Endothelial cell (in vitro differentiated cells): ENCODE data around the gene KIAA1210. TPM values are rescaled to one million over a fixed set of nuclear protein-coding genes. Genes with fewer than 3 reads are reported as not detected.

Source experiments
- DNase-seq: peaks from one replicate; pipeline ENCODE4 v3.0.0; 2021; ENCODE audit warnings: low spot score
- H3K27ac Mint-ChIP-seq: one replicate; pipeline ENCODE4 v1.8.0; 2021; ENCODE audit warnings: mixed read lengths, inconsistent platforms; ENCODE audit not compliant: unreplicated experiment
- H3K27me3 Mint-ChIP-seq: one replicate; pipeline ENCODE4 v1.8.0; 2021; ENCODE audit warnings: mild to moderate bottlenecking, moderate library complexity, mixed read lengths, inconsistent platforms; ENCODE audit not compliant: unreplicated experiment
- H3K36me3 Mint-ChIP-seq: one replicate; pipeline ENCODE4 v1.8.0; 2021; ENCODE audit warnings: mild to moderate bottlenecking, low read depth, mixed read lengths, inconsistent platforms; ENCODE audit not compliant: unreplicated experiment
- H3K4me1 Mint-ChIP-seq: one replicate; pipeline ENCODE4 v1.8.0; 2021; ENCODE audit warnings: mild to moderate bottlenecking, mixed read lengths, inconsistent platforms; ENCODE audit not compliant: unreplicated experiment
- H3K4me3 Mint-ChIP-seq: one replicate; pipeline ENCODE4 v1.8.0; 2021; ENCODE audit warnings: mild to moderate bottlenecking, mixed read lengths, inconsistent platforms; ENCODE audit not compliant: unreplicated experiment
- H3K9me3 Mint-ChIP-seq: one replicate; pipeline ENCODE4 v1.8.0; 2021; ENCODE audit warnings: mixed read lengths, inconsistent platforms; ENCODE audit not compliant: unreplicated experiment
- total RNA-seq: library from RNA; stranded (reverse); fragmentation: NEBNext Ultra II Directional; extraction: Animal tissue kit (Norgen Biotek cat#: 25700); gene quantifications from one replicate; pipeline ENCODE4 v1.2.1, GENCODE V29; 2021; ENCODE audit not compliant: unreplicated experiment
- TF ChIP-seq, protein P1 (sequence below): fragments of 200-600 bp; sonication (generic); IDR thresholded peaks from one replicate; pipeline ENCODE4 v1.5.0; 2021; ENCODE audit warnings: antibody characterized with exemption; ENCODE audit not compliant: unreplicated experiment

The KIAA1210 gene
- total RNA-seq, 1 donor from 2014 or later: not detected

- no peaks in the 10 kb centered on the region for H3K27me3 Mint-ChIP-seq
- DNase-seq: peak; percentile 22
These were observed 17.6 kb upstream of the KIAA1210 start for GRCh38 chrX:119145241-119145653.

DNA sequence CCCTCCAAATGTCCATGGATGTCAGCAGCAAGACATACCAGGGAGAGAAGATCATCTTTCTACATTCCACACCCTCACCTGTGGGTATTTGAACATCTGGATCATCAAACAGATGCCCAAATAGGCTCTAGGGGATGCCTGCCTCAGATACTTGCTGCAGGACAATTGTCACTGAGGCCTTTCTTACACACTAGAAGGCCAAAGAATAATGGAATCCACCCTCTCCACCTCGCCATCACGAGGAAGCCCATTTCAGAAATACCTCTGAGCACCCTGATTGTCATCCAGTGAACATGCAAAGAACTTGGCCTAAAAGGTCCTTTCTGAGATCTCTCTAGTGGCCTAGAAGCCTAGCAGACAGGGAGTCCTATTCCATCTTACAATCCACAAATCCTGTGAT, 6.9 kb upstream of the KIAA1210 start:
- Mint-ChIP-seq H3K4me3 (no peak overlapping the region), H3K27ac (no peak overlapping the region), H3K9me3 (no peaks in the 10 kb centered on the region), H3K36me3 (no peaks in the 10 kb centered on the region), H3K27me3 (no peaks in the 10 kb centered on the region), H3K4me1 (no peaks in the 10 kb centered on the region)
- DNase-seq: no peak
- TF ChIP-seq, protein P1, sequence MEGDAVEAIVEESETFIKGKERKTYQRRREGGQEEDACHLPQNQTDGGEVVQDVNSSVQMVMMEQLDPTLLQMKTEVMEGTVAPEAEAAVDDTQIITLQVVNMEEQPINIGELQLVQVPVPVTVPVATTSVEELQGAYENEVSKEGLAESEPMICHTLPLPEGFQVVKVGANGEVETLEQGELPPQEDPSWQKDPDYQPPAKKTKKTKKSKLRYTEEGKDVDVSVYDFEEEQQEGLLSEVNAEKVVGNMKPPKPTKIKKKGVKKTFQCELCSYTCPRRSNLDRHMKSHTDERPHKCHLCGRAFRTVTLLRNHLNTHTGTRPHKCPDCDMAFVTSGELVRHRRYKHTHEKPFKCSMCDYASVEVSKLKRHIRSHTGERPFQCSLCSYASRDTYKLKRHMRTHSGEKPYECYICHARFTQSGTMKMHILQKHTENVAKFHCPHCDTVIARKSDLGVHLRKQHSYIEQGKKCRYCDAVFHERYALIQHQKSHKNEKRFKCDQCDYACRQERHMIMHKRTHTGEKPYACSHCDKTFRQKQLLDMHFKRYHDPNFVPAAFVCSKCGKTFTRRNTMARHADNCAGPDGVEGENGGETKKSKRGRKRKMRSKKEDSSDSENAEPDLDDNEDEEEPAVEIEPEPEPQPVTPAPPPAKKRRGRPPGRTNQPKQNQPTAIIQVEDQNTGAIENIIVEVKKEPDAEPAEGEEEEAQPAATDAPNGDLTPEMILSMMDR: no peak

More at GRCh38 chrX:119145241-119145653, 17.6 kb upstream of the KIAA1210 start:
- Mint-ChIP-seq H3K4me3 (no peak overlapping the region), H3K9me3 (no peaks in the 10 kb centered on the region), H3K27ac (no peak overlapping the region), H3K4me1 (peaks cover 6% of the 10 kb centered on the region), H3K36me3 (no peaks in the 10 kb centered on the region)
- TF ChIP-seq, protein P1: no peak

DNA sequence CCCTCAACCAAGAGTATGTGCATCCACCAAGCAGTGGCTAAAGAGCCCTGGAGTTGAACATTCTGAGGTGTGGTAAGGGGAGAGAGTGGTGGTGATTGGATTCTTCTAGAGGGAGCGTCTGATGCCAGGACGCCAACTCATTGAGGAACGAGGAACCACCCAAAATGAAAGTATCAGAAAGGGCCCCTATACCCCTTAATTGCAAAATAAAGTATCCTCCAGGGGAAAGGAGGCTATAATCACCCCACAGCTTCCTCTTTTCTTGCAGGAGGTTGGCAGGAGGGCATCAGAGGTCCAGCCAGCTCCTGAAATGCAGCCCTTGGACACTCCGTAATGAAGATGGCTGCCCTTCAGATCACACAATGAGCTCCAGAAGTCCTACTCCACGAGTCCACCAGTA, 5.3 kb upstream of the KIAA1210 start:
- H3K4me3 Mint-ChIP-seq: no peak overlapping the region
- H3K27me3 Mint-ChIP-seq: no peaks in the 10 kb centered on the region
- no peaks in the 10 kb centered on the region for H3K9me3 Mint-ChIP-seq
- TF ChIP-seq, protein P1: no peak
- DNase-seq: no peak
- no peaks in the 10 kb centered on the region for H3K4me1 Mint-ChIP-seq
- no peak overlapping the region for H3K27ac Mint-ChIP-seq
- no peaks in the 10 kb centered on the region for H3K36me3 Mint-ChIP-seq

GRCh38 chrX:119132316-119132715, 4.7 kb upstream of the KIAA1210 start:
- H3K36me3 Mint-ChIP-seq: no peaks in the 10 kb centered on the region
- H3K4me1 Mint-ChIP-seq: no peaks in the 10 kb centered on the region
- H3K27ac Mint-ChIP-seq: no peak overlapping the region
- H3K27me3 Mint-ChIP-seq: no peaks in the 10 kb centered on the region
- TF ChIP-seq, protein P1: no peak
- no peak overlapping the region for H3K4me3 Mint-ChIP-seq
- no peaks in the 10 kb centered on the region for H3K9me3 Mint-ChIP-seq
- DNase-seq: no peak

DNA sequence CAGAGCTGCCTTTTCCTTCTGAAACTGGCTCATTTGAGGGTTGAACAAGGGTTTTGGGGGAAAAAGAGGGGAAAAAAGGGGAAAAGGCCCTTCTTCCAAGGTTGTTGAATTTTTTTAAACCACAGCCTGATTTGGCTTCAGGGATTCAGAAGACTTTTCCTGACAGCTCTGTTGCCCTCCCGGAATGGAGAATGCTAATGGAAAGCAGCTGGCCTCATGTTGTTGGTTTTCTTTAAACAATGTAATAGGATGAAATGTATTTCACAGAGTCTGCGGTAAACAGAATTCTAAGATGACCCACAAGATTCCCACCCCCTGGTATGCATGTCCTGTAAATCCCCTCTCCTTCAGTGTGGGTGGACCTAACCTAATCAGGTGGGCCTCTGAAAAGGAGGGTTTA, 3.3 kb upstream of the KIAA1210 start:
- TF ChIP-seq, protein P1: no peak
- H3K27ac Mint-ChIP-seq: no peak overlapping the region
- no peak for DNase-seq
- no peak overlapping the region for H3K4me3 Mint-ChIP-seq
- no peaks in the 10 kb centered on the region for H3K36me3 Mint-ChIP-seq
- no peaks in the 10 kb centered on the region for H3K27me3 Mint-ChIP-seq
- H3K4me1 Mint-ChIP-seq: no peaks in the 10 kb centered on the region
- H3K9me3 Mint-ChIP-seq: no peaks in the 10 kb centered on the region
